Nephron (organoid): Measurements from ENCODE around the gene PGBD5.
A peak's percentile ranks its signal among the peaks of the same experiment; 100 is the strongest.
"Not testable (repeated sequence)": the region's sequence is repeated elsewhere in the genome, so short reads cannot be mapped to it uniquely, and the experiment has no call there.

Experiments used
- H3K27ac Mint-ChIP-seq, 3 experiments: 2 replicates each; pipeline ENCODE4 v1.8.0; 2020; ENCODE audit warnings: mixed read lengths in 3 of 3, mild to moderate bottlenecking in 2 of 3, moderate library complexity in 1 of 3
- H3K27me3 Mint-ChIP-seq: 2 replicates; pipeline ENCODE4 v1.8.0; 2021; ENCODE audit warnings: low read depth, mild to moderate bottlenecking, moderate library complexity, mixed read lengths
- H3K36me3 Mint-ChIP-seq: 2 replicates; pipeline ENCODE4 v1.8.0; 2020; ENCODE audit warnings: low read depth, mixed read lengths
- H3K4me1 Mint-ChIP-seq: 2 replicates; pipeline ENCODE4 v1.8.0; 2020; ENCODE audit warnings: mixed read lengths
- H3K4me3 Mint-ChIP-seq, 3 experiments: 2 replicates each; pipeline ENCODE4 v1.8.0; 2020; ENCODE audit warnings: mild to moderate bottlenecking in 3 of 3, mixed read lengths in 3 of 3, moderate library complexity in 2 of 3
- H3K9me3 Mint-ChIP-seq: 2 replicates; pipeline ENCODE4 v1.8.0; 2020; ENCODE audit warnings: mixed read lengths
- TF ChIP-seq, protein P1 (sequence below), 3 experiments: fragments of 200-600 bp; sonication (generic); IDR thresholded peaks; one replicate each; pipeline ENCODE4 v1.5.0; 2021; ENCODE audit warnings: antibody characterized with exemption in 3 of 3; ENCODE audit not compliant: unreplicated experiment in 3 of 3

Gene PGBD5, protein sequence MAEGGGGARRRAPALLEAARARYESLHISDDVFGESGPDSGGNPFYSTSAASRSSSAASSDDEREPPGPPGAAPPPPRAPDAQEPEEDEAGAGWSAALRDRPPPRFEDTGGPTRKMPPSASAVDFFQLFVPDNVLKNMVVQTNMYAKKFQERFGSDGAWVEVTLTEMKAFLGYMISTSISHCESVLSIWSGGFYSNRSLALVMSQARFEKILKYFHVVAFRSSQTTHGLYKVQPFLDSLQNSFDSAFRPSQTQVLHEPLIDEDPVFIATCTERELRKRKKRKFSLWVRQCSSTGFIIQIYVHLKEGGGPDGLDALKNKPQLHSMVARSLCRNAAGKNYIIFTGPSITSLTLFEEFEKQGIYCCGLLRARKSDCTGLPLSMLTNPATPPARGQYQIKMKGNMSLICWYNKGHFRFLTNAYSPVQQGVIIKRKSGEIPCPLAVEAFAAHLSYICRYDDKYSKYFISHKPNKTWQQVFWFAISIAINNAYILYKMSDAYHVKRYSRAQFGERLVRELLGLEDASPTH

DNA sequence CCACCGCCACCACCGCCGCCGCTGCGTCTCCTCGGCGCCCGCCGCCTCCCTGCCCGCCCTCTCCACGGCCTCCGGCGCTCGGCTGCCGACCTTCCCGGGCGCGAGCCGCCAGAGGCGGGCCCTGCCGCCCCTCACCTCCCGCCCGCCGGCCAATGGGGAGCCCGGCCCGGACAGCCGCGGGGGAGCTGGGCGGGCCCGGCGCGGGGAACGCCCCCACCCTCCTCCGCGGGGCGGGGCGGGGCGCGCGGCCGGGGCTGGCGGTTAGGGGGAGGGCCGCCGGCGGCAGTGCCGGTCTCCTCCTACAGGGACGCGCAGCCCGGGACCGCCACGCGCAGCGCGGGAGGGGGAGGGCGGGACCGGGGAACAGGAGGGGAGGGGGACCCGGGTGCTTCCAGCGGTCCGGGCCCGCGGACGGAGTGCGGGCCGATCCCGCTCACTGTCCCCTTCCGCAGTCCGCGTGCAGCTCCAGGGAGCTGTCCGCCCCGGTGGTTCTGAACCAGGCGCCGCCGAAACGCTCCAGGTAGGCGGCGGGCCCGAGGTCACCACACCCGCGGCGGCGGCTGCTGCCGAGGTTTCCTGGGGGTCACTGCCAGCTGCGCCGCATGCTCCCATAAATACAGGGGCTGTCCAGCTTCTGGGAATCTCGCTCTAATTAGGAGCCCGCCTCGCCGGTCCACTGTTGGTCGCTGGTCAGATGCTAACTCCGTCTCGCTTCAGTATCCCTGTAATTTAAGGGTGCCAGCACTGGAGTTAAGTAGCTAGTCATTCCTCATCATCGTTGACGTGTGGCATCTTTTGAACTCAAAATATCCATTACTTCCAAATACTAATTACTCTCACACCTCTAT, at the start of gene PGBD5:
TSS of gene PGBD5 (minus strand) at position 87 of the 848 bp plus-strand sequence. CDS start 404 bp downstream, outside the sequence.
- TF ChIP-seq, protein P1, sequence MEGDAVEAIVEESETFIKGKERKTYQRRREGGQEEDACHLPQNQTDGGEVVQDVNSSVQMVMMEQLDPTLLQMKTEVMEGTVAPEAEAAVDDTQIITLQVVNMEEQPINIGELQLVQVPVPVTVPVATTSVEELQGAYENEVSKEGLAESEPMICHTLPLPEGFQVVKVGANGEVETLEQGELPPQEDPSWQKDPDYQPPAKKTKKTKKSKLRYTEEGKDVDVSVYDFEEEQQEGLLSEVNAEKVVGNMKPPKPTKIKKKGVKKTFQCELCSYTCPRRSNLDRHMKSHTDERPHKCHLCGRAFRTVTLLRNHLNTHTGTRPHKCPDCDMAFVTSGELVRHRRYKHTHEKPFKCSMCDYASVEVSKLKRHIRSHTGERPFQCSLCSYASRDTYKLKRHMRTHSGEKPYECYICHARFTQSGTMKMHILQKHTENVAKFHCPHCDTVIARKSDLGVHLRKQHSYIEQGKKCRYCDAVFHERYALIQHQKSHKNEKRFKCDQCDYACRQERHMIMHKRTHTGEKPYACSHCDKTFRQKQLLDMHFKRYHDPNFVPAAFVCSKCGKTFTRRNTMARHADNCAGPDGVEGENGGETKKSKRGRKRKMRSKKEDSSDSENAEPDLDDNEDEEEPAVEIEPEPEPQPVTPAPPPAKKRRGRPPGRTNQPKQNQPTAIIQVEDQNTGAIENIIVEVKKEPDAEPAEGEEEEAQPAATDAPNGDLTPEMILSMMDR (IDR thresholded peaks at IDR 0.05; ENCODE audit: unreplicated experiment in 3 of 3), result no peak
- H3K27ac Mint-ChIP-seq, result peak within 1 kb of the TSS in 1 of 3 experiments; percentile 1
- peaks cover 57% of the 10 kb centered on the region for H3K27me3 Mint-ChIP-seq
- peaks cover 2% of the 10 kb centered on the region for H3K36me3 Mint-ChIP-seq
- H3K4me3 Mint-ChIP-seq, result peak within 1 kb of the TSS; percentile 84 to 90 (median 89)
- H3K9me3 Mint-ChIP-seq, result no peaks in the 10 kb centered on the region
- peaks cover 39% of the 10 kb centered on the region for H3K4me1 Mint-ChIP-seq

DNA sequence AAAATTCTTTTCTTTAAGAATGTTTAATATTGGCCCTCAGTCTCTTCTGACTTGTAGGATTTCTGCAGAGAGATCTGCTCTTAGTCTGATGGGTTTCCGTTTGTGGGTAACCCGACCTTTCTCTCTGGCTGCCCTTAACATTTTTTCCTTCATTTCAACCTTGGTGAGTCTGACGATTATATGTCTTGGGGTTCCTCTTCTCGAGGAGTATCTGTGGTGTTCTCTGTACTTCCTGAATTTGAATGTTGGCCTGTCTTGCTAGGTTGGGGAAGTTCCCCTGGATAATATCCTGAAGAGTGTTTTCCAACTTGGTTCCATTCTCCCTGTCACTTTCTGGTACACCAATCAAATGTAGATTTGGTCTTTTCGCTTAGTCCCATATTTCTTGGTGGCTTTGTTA, 48.8 kb upstream of the PGBD5 start:
- not testable (repeated sequence) for H3K4me3 Mint-ChIP-seq, H3K27ac Mint-ChIP-seq, H3K36me3 Mint-ChIP-seq, H3K4me1 Mint-ChIP-seq
- H3K9me3 Mint-ChIP-seq, result peaks cover 23% of the 10 kb centered on the region
- peaks cover 26% of the 10 kb centered on the region for H3K27me3 Mint-ChIP-seq

DNA sequence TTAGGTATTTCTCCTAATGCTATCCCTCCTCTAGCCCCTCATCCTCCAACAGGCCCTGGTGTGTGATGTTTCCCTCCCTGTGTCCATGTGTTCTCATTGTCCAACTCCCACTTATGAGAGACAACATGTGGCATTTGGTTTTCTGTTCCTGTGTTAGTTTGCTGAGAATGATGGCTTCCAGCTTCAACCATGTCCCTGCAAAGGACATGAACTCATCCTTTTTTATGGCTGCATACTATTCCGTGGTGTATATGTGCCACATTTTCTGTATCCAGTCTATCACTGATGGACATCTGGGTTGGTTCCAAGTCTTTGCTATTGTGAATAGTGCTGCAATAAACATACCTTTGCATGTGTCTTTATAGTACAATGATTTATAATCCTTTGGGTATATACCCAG, 44.6 kb upstream of the PGBD5 start:
- not testable (repeated sequence) for H3K4me1 Mint-ChIP-seq, H3K36me3 Mint-ChIP-seq, H3K4me3 Mint-ChIP-seq, H3K27ac Mint-ChIP-seq
- peaks cover 21% of the 10 kb centered on the region for H3K27me3 Mint-ChIP-seq
- H3K9me3 Mint-ChIP-seq, result peaks cover 31% of the 10 kb centered on the region

DNA sequence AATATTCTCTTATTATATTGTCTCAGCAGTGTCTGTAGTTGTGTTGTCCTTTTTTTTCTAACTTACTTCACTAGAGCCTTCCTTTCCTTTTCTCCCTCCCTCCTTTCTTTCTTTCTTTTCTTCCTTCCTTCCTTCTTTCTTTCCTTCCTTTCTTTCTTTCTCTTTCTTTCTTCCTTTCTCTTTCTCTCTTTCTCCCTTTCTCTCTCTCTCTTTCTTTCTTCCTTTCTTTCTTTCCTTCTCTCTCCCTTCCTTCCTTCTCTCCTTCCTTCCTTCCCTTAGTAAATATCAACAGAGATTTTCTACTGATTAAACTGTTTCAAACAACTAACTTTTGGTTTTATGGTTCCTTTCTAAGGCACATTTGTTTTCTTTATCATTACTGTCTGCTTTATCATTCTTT, 43.1 kb upstream of the PGBD5 start:
- H3K27me3 Mint-ChIP-seq, result peaks cover 21% of the 10 kb centered on the region
- H3K36me3 Mint-ChIP-seq, result peaks cover 4% of the 10 kb centered on the region
- H3K4me1 Mint-ChIP-seq, result peaks cover 8% of the 10 kb centered on the region
- H3K4me3 Mint-ChIP-seq, result no peak overlapping the region
- no peak overlapping the region for H3K27ac Mint-ChIP-seq
- TF ChIP-seq, protein P1 (IDR thresholded peaks at IDR 0.05; ENCODE audit: unreplicated experiment in 3 of 3), result no peak
- peaks cover 31% of the 10 kb centered on the region for H3K9me3 Mint-ChIP-seq

DNA sequence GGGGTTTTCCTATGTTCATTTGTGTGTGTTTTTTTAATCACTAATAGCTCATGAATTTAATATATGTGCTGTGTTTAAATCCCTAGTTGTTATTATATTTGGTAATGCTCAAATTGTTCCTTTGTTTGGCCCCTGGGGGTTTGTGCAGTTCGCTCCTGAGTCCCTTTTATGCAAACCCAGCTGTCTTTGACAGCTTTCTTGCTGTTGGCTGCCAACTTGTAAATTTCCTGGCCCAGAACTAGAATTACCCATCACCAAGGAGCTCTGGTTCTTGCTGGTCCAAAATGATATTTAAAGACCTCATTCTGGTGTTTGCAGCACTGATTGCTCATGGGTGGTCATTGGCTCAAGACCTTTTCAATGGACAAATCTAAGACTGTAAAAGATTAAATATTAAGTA, 39.6 kb upstream of the PGBD5 start:
- no peak overlapping the region for H3K4me3 Mint-ChIP-seq
- no peak overlapping the region for H3K27ac Mint-ChIP-seq
- peaks cover 4% of the 10 kb centered on the region for H3K36me3 Mint-ChIP-seq
- TF ChIP-seq, protein P1 (IDR thresholded peaks at IDR 0.05; ENCODE audit: unreplicated experiment in 3 of 3), result no peak
- peaks cover 15% of the 10 kb centered on the region for H3K9me3 Mint-ChIP-seq
- H3K4me1 Mint-ChIP-seq, result peaks cover 8% of the 10 kb centered on the region
- H3K27me3 Mint-ChIP-seq, result peaks cover 9% of the 10 kb centered on the region

DNA sequence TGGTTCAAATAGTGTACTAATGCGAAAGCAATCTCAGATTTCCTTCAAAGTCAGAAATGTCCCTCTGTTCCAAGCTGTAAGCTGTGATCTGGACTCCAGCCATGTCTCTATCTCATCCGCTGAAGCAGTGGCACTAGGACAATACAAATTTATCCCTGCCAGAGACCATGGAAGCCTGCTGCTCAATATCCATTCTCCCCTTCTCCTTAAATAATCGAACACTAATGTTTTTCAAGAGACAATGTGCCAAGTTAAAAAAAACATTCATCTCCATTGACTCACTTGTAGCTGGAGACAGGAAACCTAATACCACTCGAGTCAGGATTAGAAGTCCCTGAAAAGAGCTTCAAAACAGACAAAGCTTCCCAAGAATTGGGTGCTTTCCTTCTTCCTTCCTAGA, 38.5 kb upstream of the PGBD5 start:
- peaks cover 15% of the 10 kb centered on the region for H3K27me3 Mint-ChIP-seq
- H3K27ac Mint-ChIP-seq, result no peak overlapping the region
- H3K4me3 Mint-ChIP-seq, result no peak overlapping the region
- TF ChIP-seq, protein P1 (IDR thresholded peaks at IDR 0.05; ENCODE audit: unreplicated experiment in 3 of 3), result no peak
- H3K4me1 Mint-ChIP-seq, result peaks cover 8% of the 10 kb centered on the region
- H3K9me3 Mint-ChIP-seq, result peaks cover 18% of the 10 kb centered on the region
- H3K36me3 Mint-ChIP-seq, result peaks cover 4% of the 10 kb centered on the region
